Measurements from ENCODE around the gene PRKCE.

The PRKCE gene

DNA sequence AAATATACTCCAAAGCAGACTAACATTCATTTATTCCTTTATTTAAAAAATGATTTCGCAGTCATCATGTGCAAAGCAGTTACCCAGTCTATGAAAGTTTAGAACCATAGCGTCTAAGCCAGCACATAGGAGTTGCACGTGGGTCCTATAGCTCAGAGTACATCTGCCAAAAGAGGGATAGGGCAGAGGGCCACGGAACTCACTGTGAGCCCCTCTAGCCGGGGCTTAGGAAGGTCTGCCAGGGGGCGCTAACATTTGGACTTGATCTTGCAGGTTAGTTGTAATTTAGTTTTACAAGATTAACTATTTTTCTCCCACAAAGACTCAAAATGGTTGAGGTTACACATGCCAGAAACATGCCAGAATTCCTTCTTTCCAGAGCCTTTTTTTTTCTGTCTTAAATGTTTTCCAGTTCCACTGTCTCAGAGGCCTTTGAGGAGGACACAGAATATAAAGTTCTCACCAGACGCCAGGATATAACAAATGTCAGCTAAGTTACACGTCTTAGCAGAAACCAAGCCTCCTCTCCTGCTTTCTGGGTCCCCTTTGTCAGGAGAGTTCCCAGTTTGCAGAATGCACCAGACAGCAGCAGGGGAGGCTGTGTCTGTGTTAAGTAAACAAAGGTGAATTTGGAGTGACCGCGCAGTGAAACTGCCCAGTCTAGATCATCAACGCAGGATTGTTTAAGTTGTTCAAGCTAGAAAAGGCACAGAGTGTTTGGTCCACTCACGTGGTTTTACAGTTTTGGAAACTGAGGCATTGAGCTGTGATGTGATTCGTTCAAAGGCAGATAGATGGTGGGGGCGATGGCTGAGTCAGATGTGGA lies 292.0 kb downstream of the PRKCE start:
- Mint-ChIP-seq H3K36me3 (ENCODE audit: low read depth) (no peaks in the 10 kb centered on the region), H3K27ac (no peak overlapping the region), H3K27me3 (ENCODE audit: low read depth) (peaks cover 6% of the 10 kb centered on the region), H3K9me3 (no peaks in the 10 kb centered on the region), H3K4me1 (ENCODE audit: low read depth) (no peaks in the 10 kb centered on the region), H3K4me3 (no peak overlapping the region)
- DNase-seq (ENCODE audit: low spot score): no peak

- H3K27ac Mint-ChIP-seq: no peak overlapping the region
- no peaks in the 10 kb centered on the region for H3K36me3 Mint-ChIP-seq (ENCODE audit: low read depth)
- no peaks in the 10 kb centered on the region for H3K4me1 Mint-ChIP-seq (ENCODE audit: low read depth)
- H3K4me3 Mint-ChIP-seq: no peak overlapping the region
- no peak for DNase-seq (ENCODE audit: low spot score)
- H3K27me3 Mint-ChIP-seq (ENCODE audit: low read depth): peaks cover 8% of the 10 kb centered on the region
- H3K9me3 Mint-ChIP-seq: no peaks in the 10 kb centered on the region
Observed at GRCh38 chr2:45944074-45944473, 292.6 kb downstream of the PRKCE start.

DNA sequence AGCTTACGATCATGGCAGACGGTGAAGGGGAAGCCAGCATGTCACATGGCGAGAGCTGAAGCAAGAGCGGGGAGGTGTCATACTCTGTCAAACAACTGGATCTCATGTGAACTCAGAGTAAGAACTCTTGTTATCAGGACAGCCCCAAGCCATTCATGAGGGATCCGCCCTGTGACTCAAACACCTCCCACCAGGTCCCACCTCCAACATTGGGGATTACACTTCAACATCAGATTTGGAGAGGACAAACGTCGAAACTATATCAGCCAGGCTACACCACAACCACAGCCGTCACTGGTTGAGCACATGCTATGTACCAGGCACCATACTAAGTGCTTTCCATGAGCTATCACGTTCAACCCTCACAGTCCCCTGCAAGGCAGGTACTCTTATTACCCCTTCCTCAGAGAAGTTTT lies 293.8 kb downstream of the PRKCE start:
- H3K27ac Mint-ChIP-seq: no peak overlapping the region
- DNase-seq (ENCODE audit: low spot score): no peak
- H3K36me3 Mint-ChIP-seq (ENCODE audit: low read depth): no peaks in the 10 kb centered on the region
- H3K4me1 Mint-ChIP-seq (ENCODE audit: low read depth): no peaks in the 10 kb centered on the region
- H3K27me3 Mint-ChIP-seq (ENCODE audit: low read depth): peaks cover 8% of the 10 kb centered on the region
- no peak overlapping the region for H3K4me3 Mint-ChIP-seq
- H3K9me3 Mint-ChIP-seq: no peaks in the 10 kb centered on the region

DNA sequence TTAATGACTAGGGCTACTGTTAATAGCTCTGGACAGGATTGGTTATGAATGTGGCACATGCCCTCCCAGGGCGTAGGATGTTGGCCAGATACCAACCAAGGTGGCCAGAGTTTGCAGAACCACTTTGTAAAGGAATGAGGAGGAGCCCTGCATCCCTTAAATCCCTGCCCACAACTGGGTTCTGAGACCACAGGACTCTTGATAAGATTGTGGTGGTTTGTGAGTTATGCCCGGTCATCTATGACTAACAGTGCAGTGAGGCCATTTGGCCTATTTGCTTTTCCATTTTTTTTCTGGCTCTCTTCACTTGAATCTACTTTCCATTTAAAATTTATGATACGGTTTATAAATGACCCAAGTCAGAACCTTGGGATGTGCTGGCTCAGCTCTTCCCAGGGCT lies 294.5 kb downstream of the PRKCE start:
- Mint-ChIP-seq H3K36me3 (ENCODE audit: low read depth) (no peaks in the 10 kb centered on the region), H3K27me3 (ENCODE audit: low read depth) (peaks cover 8% of the 10 kb centered on the region), H3K27ac (no peak overlapping the region), H3K9me3 (no peaks in the 10 kb centered on the region), H3K4me1 (ENCODE audit: low read depth) (no peaks in the 10 kb centered on the region), H3K4me3 (no peak overlapping the region)
- DNase-seq (ENCODE audit: low spot score): no peak

- H3K27ac Mint-ChIP-seq: no peak overlapping the region
- H3K36me3 Mint-ChIP-seq (ENCODE audit: low read depth): no peaks in the 10 kb centered on the region
- H3K4me3 Mint-ChIP-seq: no peak overlapping the region
- H3K4me1 Mint-ChIP-seq (ENCODE audit: low read depth): peaks cover 1% of the 10 kb centered on the region
- H3K27me3 Mint-ChIP-seq (ENCODE audit: low read depth): peaks cover 9% of the 10 kb centered on the region
- no peak for DNase-seq (ENCODE audit: low spot score)
- no peaks in the 10 kb centered on the region for H3K9me3 Mint-ChIP-seq
Observed at GRCh38 chr2:45950606-45951005, 299.1 kb downstream of the PRKCE start.

DNA sequence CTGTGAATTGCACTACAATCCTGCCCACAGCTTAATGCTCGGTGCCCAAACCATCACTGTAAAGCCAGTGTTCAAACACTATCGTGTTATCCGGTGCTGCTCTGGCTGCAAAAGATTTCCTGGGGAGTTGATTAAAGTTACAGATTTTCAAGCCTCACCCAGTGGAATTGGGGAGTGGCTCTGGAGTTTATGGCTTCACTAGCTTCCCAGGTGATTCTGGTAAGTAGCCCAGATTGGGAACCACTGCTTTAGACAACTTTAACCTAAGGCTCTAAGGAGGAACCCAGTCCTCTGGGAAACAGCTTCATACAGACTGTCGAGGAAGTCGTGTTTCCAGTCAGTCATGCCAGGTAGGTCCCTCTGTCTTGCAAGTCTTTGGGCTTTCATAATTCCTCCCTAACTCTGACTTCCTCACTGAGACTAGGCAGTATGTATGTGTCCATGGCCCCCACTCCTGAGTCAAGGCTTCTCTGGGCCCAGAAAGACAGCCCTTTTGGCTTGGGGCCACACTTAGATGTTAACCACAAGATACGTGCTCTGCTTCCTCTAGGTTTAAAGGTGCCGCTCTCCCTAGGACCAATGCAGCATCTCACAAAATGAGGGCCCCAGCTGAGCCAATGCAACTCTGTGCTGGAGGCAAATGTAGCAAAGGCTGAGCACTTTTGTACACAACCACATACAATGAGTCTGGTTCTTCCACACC lies 299.7 kb downstream of the PRKCE start:
- Mint-ChIP-seq H3K36me3 (ENCODE audit: low read depth) (no peaks in the 10 kb centered on the region), H3K4me1 (ENCODE audit: low read depth) (peaks cover 1% of the 10 kb centered on the region), H3K9me3 (no peaks in the 10 kb centered on the region), H3K27me3 (ENCODE audit: low read depth) (peaks cover 9% of the 10 kb centered on the region), H3K27ac (no peak overlapping the region), H3K4me3 (no peak overlapping the region)
- no peak for DNase-seq (ENCODE audit: low spot score)

DNA sequence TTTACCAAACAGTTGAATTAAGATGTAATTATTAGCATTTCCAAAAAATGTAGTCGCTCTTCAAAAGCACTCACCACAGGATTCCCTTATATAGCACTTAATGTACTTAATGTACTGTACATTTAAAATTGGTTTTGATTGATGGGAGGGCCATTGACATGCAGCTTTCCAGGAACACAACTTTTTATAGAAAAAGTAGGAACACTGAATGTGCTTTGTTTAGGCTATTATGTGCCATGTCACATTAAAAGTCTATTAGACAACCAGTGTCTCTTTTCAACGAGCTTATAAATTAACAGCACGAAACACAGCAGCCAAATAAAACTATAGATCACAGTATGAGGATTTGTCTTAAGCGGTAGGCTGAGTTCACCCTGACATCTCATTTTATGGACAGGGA lies 301.1 kb downstream of the PRKCE start:
- DNase-seq (ENCODE audit: low spot score): no peak
- Mint-ChIP-seq H3K27ac (no peak overlapping the region), H3K4me3 (no peak overlapping the region), H3K27me3 (ENCODE audit: low read depth) (peaks cover 8% of the 10 kb centered on the region), H3K9me3 (no peaks in the 10 kb centered on the region), H3K4me1 (ENCODE audit: low read depth) (peaks cover 1% of the 10 kb centered on the region), H3K36me3 (ENCODE audit: low read depth) (no peaks in the 10 kb centered on the region)

GRCh38 chr2:45953376-45954027 lies 302.0 kb downstream of the PRKCE start:
- no peaks in the 10 kb centered on the region for H3K36me3 Mint-ChIP-seq (ENCODE audit: low read depth)
- no peak overlapping the region for H3K27ac Mint-ChIP-seq
- H3K27me3 Mint-ChIP-seq (ENCODE audit: low read depth): peaks cover 7% of the 10 kb centered on the region
- no peak for DNase-seq (ENCODE audit: low spot score)
- no peaks in the 10 kb centered on the region for H3K9me3 Mint-ChIP-seq
- no peak overlapping the region for H3K4me3 Mint-ChIP-seq
- peaks cover 1% of the 10 kb centered on the region for H3K4me1 Mint-ChIP-seq (ENCODE audit: low read depth)

GRCh38 chr2:45954233-45954850 lies 302.9 kb downstream of the PRKCE start:
- H3K4me3 Mint-ChIP-seq: no peak overlapping the region
- no peaks in the 10 kb centered on the region for H3K36me3 Mint-ChIP-seq (ENCODE audit: low read depth)
- no peak for DNase-seq (ENCODE audit: low spot score)
- H3K27me3 Mint-ChIP-seq (ENCODE audit: low read depth): peaks cover 5% of the 10 kb centered on the region
- peaks cover 1% of the 10 kb centered on the region for H3K4me1 Mint-ChIP-seq (ENCODE audit: low read depth)
- H3K27ac Mint-ChIP-seq: no peak overlapping the region
- H3K9me3 Mint-ChIP-seq: no peaks in the 10 kb centered on the region

GRCh38 chr2:45957533-45958227 lies 306.2 kb downstream of the PRKCE start:
- H3K27ac Mint-ChIP-seq: no peak overlapping the region
- no peak overlapping the region for H3K4me3 Mint-ChIP-seq
- DNase-seq (ENCODE audit: low spot score): no peak
- peaks cover 3% of the 10 kb centered on the region for H3K27me3 Mint-ChIP-seq (ENCODE audit: low read depth)
- H3K4me1 Mint-ChIP-seq (ENCODE audit: low read depth): no peaks in the 10 kb centered on the region
- no peaks in the 10 kb centered on the region for H3K9me3 Mint-ChIP-seq
- no peaks in the 10 kb centered on the region for H3K36me3 Mint-ChIP-seq (ENCODE audit: low read depth)

GRCh38 chr2:45960057-45960863 lies 308.8 kb downstream of the PRKCE start:
- Mint-ChIP-seq H3K4me1 (ENCODE audit: low read depth) (peaks cover 13% of the 10 kb centered on the region), H3K4me3 (no peak overlapping the region), H3K27me3 (ENCODE audit: low read depth) (peaks cover 3% of the 10 kb centered on the region), H3K36me3 (ENCODE audit: low read depth) (no peaks in the 10 kb centered on the region), H3K27ac (no peak overlapping the region), H3K9me3 (no peaks in the 10 kb centered on the region)
- no peak for DNase-seq (ENCODE audit: low spot score)

GRCh38 chr2:45962177-45962921 lies 310.9 kb downstream of the PRKCE start:
- H3K4me1 Mint-ChIP-seq (ENCODE audit: low read depth): peaks cover 14% of the 10 kb centered on the region
- peaks cover under 1% of the 10 kb centered on the region for H3K27me3 Mint-ChIP-seq (ENCODE audit: low read depth)
- no peaks in the 10 kb centered on the region for H3K36me3 Mint-ChIP-seq (ENCODE audit: low read depth)
- no peak overlapping the region for H3K27ac Mint-ChIP-seq
- no peak for DNase-seq (ENCODE audit: low spot score)
- no peak overlapping the region for H3K4me3 Mint-ChIP-seq
- H3K9me3 Mint-ChIP-seq: no peaks in the 10 kb centered on the region
